GM12878 (cell line): ENCODE data around the gene SIGLEC14. TPM values are rescaled to one million over a fixed set of nuclear protein-coding genes. Genes with fewer than 3 reads are reported as not detected.
A peak's percentile ranks its signal among the peaks of the same experiment; 100 is the strongest.

Experiments
- ATAC-seq: fragments of 200-7000 bp; cut with Tn5 transposase; 3 replicates; pipeline ENCODE4 v1.9.1; 2020; ENCODE audit warnings: mild to moderate bottlenecking, moderate library complexity
- BruUV-seq: library from RNA; stranded (reverse); fragments of 400-500 nt; replicated peaks from 2 replicates; lab custom pipeline; 2021; lab: Mats Ljungman, UMichigan
- CTCF ChIA-PET: fragments of 300-600 bp; sonication (Branson Sonifier 250); formaldehyde crosslinking; extraction: SDS; loops from one replicate; lab custom pipeline; 2021; ENCODE audit warnings: inconsistent platforms; lab: Yijun Ruan, JAX
- POLR2A ChIA-PET: fragments of 350-600 bp; formaldehyde crosslinking; extraction: SDS; loops from one replicate; lab custom pipeline; 2021; ENCODE audit warnings: inconsistent platforms; lab: Charles Lee
- RAD21 ChIA-PET: fragments of 300-600 bp; sonication (Branson Sonifier 250); formaldehyde crosslinking; loops from one replicate; lab custom pipeline; 2023; ENCODE audit warnings: antibody characterized with exemption; ENCODE audit not compliant: unreplicated experiment; lab: Charles Lee
- SMC1A ChIA-PET: fragments of 300-600 bp; sonication (Branson Sonifier 250); formaldehyde crosslinking; loops from one replicate; lab custom pipeline; 2023; ENCODE audit not compliant: unreplicated experiment, uncharacterized antibody; lab: Charles Lee
- DNase-seq: peaks from one replicate; pipeline ENCODE4 v3.0.0-alpha.2; 2011; ENCODE audit warnings: low read depth, low spot score
- FAIRE-seq: peaks from 3 replicates; lab custom pipeline; 2011; peaks lifted over from hg19 to GRCh38; lab: Jason Lieb, UNC
- H2AFZ ChIP-seq: 2 replicates; pipeline ENCODE4 v1.6.0; 2011; ENCODE audit warnings: low read depth, low read length, control low read depth; ENCODE audit not compliant: control insufficient read depth
- H3K27ac ChIP-seq: 2 replicates; pipeline ENCODE4 v1.5.1; 2011; ENCODE audit warnings: control low read depth; ENCODE audit not compliant: control insufficient read depth, insufficient read depth
- H3K27me3 ChIP-seq, 2 experiments: replicated peaks in 1 of 2; 2 replicates each; pipeline versions ENCODE4 v1.6.0 to v1.6.1; 2011; ENCODE audit warnings: low read length in 1 of 2; ENCODE audit not compliant: control insufficient read depth in 2 of 2, insufficient read depth in 2 of 2
- H3K36me3 ChIP-seq, 2 experiments: 2 replicates each; pipeline ENCODE4 v1.5.1; 2011; ENCODE audit warnings: low read length in 1 of 2; ENCODE audit not compliant: control insufficient read depth in 2 of 2, insufficient read depth in 2 of 2
- H3K4me1 ChIP-seq: 2 replicates; pipeline ENCODE4 v1.6.1; 2011; ENCODE audit warnings: mild to moderate bottlenecking, low read length, moderate library complexity, mixed read lengths; ENCODE audit not compliant: control insufficient read depth, insufficient read depth
- H3K4me2 ChIP-seq: 2 replicates; pipeline ENCODE4 v1.6.0; 2011; ENCODE audit warnings: control low read depth; ENCODE audit not compliant: control insufficient read depth, insufficient read depth
- H3K4me3 ChIP-seq: fragments of 200-600 bp; sonication (generic); 2 replicates; pipeline ENCODE4 v1.5.1; 2016
- H3K79me2 ChIP-seq: 2 replicates; pipeline ENCODE4 v1.6.0; 2011; ENCODE audit warnings: low read length; ENCODE audit not compliant: control insufficient read depth, insufficient read depth
- H3K9ac ChIP-seq: 2 replicates; pipeline ENCODE4 v1.8.0; 2011; ENCODE audit warnings: low read length, control low read depth, mixed read lengths; ENCODE audit not compliant: control insufficient read depth, insufficient read depth
- H3K9me3 ChIP-seq: replicated peaks from 3 replicates; pipeline ENCODE4 v1.5.1; 2011; ENCODE audit warnings: mild to moderate bottlenecking, low read length; ENCODE audit not compliant: control insufficient read depth, insufficient read depth
- H4K20me1 ChIP-seq: 2 replicates; pipeline ENCODE4 v1.6.0; 2011; ENCODE audit not compliant: control insufficient read depth, insufficient read depth
- REST ChIP-seq: IDR thresholded peaks from 2 replicates; pipeline ENCODE4 v1.6.1; 2012; ENCODE audit warnings: mild to moderate bottlenecking, low read depth, low read length
- ZNF622 ChIP-seq: fragments of 450-650 bp; IDR thresholded peaks from 2 replicates; pipeline ENCODE4 v1.6.1; 2017; ENCODE audit warnings: mild to moderate bottlenecking, inconsistent platforms
- WGBS: methylation state at CpG from one replicate; pipeline ENCODE4 v1.1.6; 2016; ENCODE audit warnings: low lambda C conversion rate; ENCODE audit not compliant: insufficient replicate concordance, insufficient coverage; ENCODE audit errors: missing lambda C conversion rate; 5-methylcytosine and 5-hydroxymethylcytosine counted together
- in situ Hi-C: fragments of 300-500 bp; cut with MboI; formaldehyde crosslinking; loops from 9 replicates; pipeline ENCODE4 v1.14.3; 2018; ENCODE audit warnings: mixed read lengths
- intact Hi-C: fragments of 100-400 bp; cut with micrococcal nuclease; formaldehyde crosslinking; loops from one replicate; pipeline ENCODE4 v1.14.2; 2022; ENCODE audit not compliant: unreplicated experiment
- polyA plus RNA-seq, 11 experiments: library from polyadenylated mRNA; depleted of rRNA in 4 of 11; unstranded in 6 of 11; stranded (reverse) in 5 of 11; fragments of >200 nt; fragmentation: Nextera tagmentation in 4 of 11; fragmentation: Illumina TruSeq in 1 of 11; extraction: Ambion mirVana in 4 of 11; extraction: Trizol in 1 of 11; gene quantifications; 1 replicate in 1 of 11; 2 replicates in 10 of 11; pipeline versions ENCODE4 v1.2.1 to v1.2.3, GENCODE V29; 2011 to 2016; ENCODE audit warnings: inconsistent platforms in 2 of 11, missing spikeins in 2 of 11, low read depth in 1 of 11
- total RNA-seq, 4 experiments: library from RNA; depleted of rRNA in 3 of 4; stranded (reverse); fragments of >200 nt in 3 of 4; fragmentation: Illumina TruSeq in 1 of 4; extraction: Trizol in 1 of 4; gene quantifications; 2 replicates each; pipeline versions ENCODE4 v1.2.1 to v1.2.3, GENCODE V29; 2013 to 2021

SIGLEC14 gene
- total and polyA plus RNA-seq, 10 of the 15 experiments (the other 5 are each of a cell fraction or from before 2014, with no cell fraction given): 0.57 to 8.4 (median 4.6) TPM

- peak overlapping the region; percentile 96 for H3K4me2 ChIP-seq
- peak overlapping the region; percentile 62 for H3K9ac ChIP-seq
- ATAC-seq (peak; percentile 41), DNase-seq (no peak), FAIRE-seq (no peak)
- WGBS: 29% methylated on average over 6 of the region's 6 CpGs
- no peaks in the 10 kb centered on the region for H3K36me3 ChIP-seq
- intact Hi-C loops: no loop called here
- H3K79me2 ChIP-seq: no peaks in the 10 kb centered on the region
- RAD21 ChIA-PET: interaction anchor here (1.2 kb wide), 2 partner anchors 9 to 28 kb away, joined by 3 read pairs; no protein-coding TSS in a partner anchor
- SMC1A ChIA-PET: interaction anchor here (0.8 kb wide), 1 partner anchor 41 kb away, joined by 3 read pairs; no protein-coding TSS in a partner anchor
- CTCF ChIA-PET: interaction anchor here (0.6 to 1.8 kb wide), 6 partner anchors 60 to 212 kb away, joined by 3 to 9 read pairs (median 4); no protein-coding TSS in a partner anchor
- POLR2A ChIA-PET: interaction anchor here (1.2 to 1.4 kb wide), 2 partner anchors 22 to 24 kb away, joined by 3 read pairs; partner anchors contain the start of gene ZNF175
- no TSS peak for BruUV-seq
- peak overlapping the region; percentile 60 for H3K4me3 ChIP-seq
- H2AFZ ChIP-seq: peak overlapping the region; percentile 93
- H4K20me1 ChIP-seq: no peaks in the 10 kb centered on the region
- no peaks in the 10 kb centered on the region for H3K27me3 ChIP-seq
- peak overlapping the region; percentile 60 for H3K27ac ChIP-seq
- H3K9me3 ChIP-seq: peaks cover 2% of the 10 kb centered on the region; the same call in 2 of the 3 replicates
- peaks cover 8% of the 10 kb centered on the region for H3K4me1 ChIP-seq
- TF ChIP-seq REST (no peak), ZNF622 (0 out of 2 replicates have a peak, but pooled peaks have one; percentile 6)
- in situ Hi-C loops: no loop called here
Measured at GRCh38 chr19:51594774-51595109, 51.9 kb downstream of the SIGLEC14 start.
